Progenitor cell of endocrine pancreas (in vitro differentiated cells): ENCODE data around the gene INKA2. TPM values are rescaled to one million over a fixed set of nuclear protein-coding genes. Genes with fewer than 3 reads are reported as not detected.

ENCODE experiments used
- DNase-seq: peaks from one replicate; pipeline ENCODE4 v3.0.0; 2021; ENCODE audit warnings: low spot score; ENCODE audit not compliant: unreplicated experiment
- H3K27ac Mint-ChIP-seq: 2 replicates; pipeline ENCODE4 v1.8.0; 2021; ENCODE audit warnings: mild to moderate bottlenecking, moderate library complexity, mixed read lengths
- H3K27me3 Mint-ChIP-seq: 2 replicates; pipeline ENCODE4 v1.8.0; 2021; ENCODE audit warnings: mixed read lengths
- H3K36me3 Mint-ChIP-seq: 2 replicates; pipeline ENCODE4 v1.8.0; 2022; ENCODE audit warnings: mixed read lengths; ENCODE audit not compliant: insufficient read depth
- H3K4me1 Mint-ChIP-seq: 2 replicates; pipeline ENCODE4 v1.8.0; 2021; ENCODE audit warnings: low read depth, mixed read lengths
- H3K4me3 Mint-ChIP-seq: 2 replicates; pipeline ENCODE4 v1.8.0; 2021; ENCODE audit warnings: low read depth, mild to moderate bottlenecking, moderate library complexity, mixed read lengths
- H3K9me3 Mint-ChIP-seq: 2 replicates; pipeline ENCODE4 v1.8.0; 2021; ENCODE audit warnings: low read depth, mixed read lengths
- CTCF ChIP-seq: fragments of 200-600 bp; sonication (generic); IDR thresholded peaks from one replicate; pipeline ENCODE4 v1.5.0; 2021; ENCODE audit warnings: antibody characterized with exemption, mild to moderate bottlenecking; ENCODE audit not compliant: unreplicated experiment
- total RNA-seq: library from RNA; stranded (reverse); gene quantifications from 2 replicates; pipeline ENCODE4 v1.2.1, GENCODE V29; 2021

The INKA2 gene
- total RNA-seq, 1 donor from 2014 or later = 4.4 TPM

- no peak for DNase-seq
- Mint-ChIP-seq H3K4me3 (no peak overlapping the region), H3K36me3 (peaks cover 34% of the 10 kb centered on the region), H3K4me1 (peaks cover 6% of the 10 kb centered on the region), H3K27me3 (no peaks in the 10 kb centered on the region), H3K9me3 (no peaks in the 10 kb centered on the region), H3K27ac (no peak overlapping the region)
- TF ChIP-seq CTCF = no peak
Measured at GRCh38 chr1:111761717-111762116, 22.5 kb upstream of the INKA2 start.

- H3K27ac Mint-ChIP-seq = no peak overlapping the region
- peak; percentile 18 for TF ChIP-seq CTCF
- H3K36me3 Mint-ChIP-seq = peaks cover 28% of the 10 kb centered on the region
- H3K4me3 Mint-ChIP-seq = peak overlapping the region; percentile 1
- peaks cover 9% of the 10 kb centered on the region for H3K4me1 Mint-ChIP-seq
- no peaks in the 10 kb centered on the region for H3K27me3 Mint-ChIP-seq
- H3K9me3 Mint-ChIP-seq = no peaks in the 10 kb centered on the region
- DNase-seq = no peak
Measured at GRCh38 chr1:111758373-111758772, 19.2 kb upstream of the INKA2 start.

GRCh38 chr1:111756124-111756513 is 16.9 kb upstream of the INKA2 start:
- Mint-ChIP-seq H3K4me3 (peak overlapping the region; percentile 95), H3K9me3 (no peaks in the 10 kb centered on the region), H3K36me3 (peaks cover 16% of the 10 kb centered on the region), H3K27me3 (peaks cover 7% of the 10 kb centered on the region), H3K27ac (peak overlapping the region; percentile 100), H3K4me1 (peaks cover 8% of the 10 kb centered on the region)
- DNase-seq = no peak
- no peak for TF ChIP-seq CTCF

- peak within 1 kb of the TSS; percentile 95 for H3K4me3 Mint-ChIP-seq
- no peaks in the 10 kb centered on the region for H3K9me3 Mint-ChIP-seq
- H3K27me3 Mint-ChIP-seq = peaks cover 12% of the 10 kb centered on the region
- peak; percentile 80 for DNase-seq
- peaks cover 8% of the 10 kb centered on the region for H3K4me1 Mint-ChIP-seq
- peaks cover 12% of the 10 kb centered on the region for H3K36me3 Mint-ChIP-seq
- peak within 1 kb of the TSS; percentile 100 for H3K27ac Mint-ChIP-seq
- peak; percentile 87 for TF ChIP-seq CTCF
Measured at GRCh38 chr1:111755331-111756123, 16.3 kb upstream of the INKA2 start, which contains the start of gene DDX20. Gene DDX20 (plus strand): TSS chr1:111755901. CDS start chr1:111755925, 24 bp downstream.

GRCh38 chr1:111754984-111755330 is 15.8 kb upstream of the INKA2 start:
- Mint-ChIP-seq H3K36me3 (peaks cover 9% of the 10 kb centered on the region), H3K4me1 (peaks cover 8% of the 10 kb centered on the region), H3K27me3 (peaks cover 13% of the 10 kb centered on the region), H3K9me3 (no peaks in the 10 kb centered on the region), H3K4me3 (peak overlapping the region; percentile 95), H3K27ac (peak overlapping the region; percentile 98)
- TF ChIP-seq CTCF = no peak
- DNase-seq = no peak
